ENCODE data around the gene VPS25.
"Not testable (repeated sequence)": the region's sequence is repeated elsewhere in the genome, so short reads cannot be mapped to it uniquely, and the experiment has no call there.

VPS25 gene

DNA sequence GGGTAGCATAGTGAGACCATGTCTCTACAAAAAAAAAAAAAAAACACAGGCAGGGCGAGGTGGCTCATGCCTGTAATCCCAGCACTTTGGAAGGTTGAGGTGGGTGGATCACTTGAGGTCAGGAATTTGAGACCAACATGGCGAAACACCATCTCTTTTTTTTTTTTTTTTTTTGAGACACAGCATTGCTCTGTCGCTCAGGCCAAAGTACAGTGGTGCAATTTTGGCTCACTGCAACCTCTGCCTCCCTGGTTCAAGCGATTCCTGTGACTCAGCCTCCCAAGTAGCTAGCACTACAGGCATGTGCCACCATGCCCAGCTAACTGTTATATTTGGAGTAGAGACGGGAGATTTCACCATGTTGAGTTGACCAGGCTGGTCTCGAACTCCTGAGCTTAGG is 7.1 kb upstream of the VPS25 start:
- no peak overlapping the region for H3K4me3 ChIP-seq (ENCODE audit: low read depth, low read length)
- no peak for DNase-seq (ENCODE audit: low read depth)

DNA sequence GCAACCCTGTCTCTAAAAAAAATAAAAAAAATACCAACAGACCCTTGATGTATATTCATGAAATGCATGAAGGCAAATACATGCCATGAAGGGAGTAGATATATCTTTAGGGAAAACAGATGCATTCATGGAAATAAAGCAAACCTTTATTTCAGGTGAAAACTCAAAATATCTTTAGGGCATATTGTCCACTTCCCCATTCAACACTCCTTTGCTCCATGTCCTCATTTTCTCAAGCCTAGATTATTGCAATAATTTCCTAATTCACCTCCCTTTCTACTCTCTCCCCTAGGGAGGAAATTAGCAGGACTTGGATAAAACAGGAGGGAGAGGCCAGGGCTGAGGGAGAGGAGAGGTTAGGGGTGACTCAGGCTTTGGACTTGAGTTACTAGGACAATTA is 5.7 kb upstream of the VPS25 start:
- DNase-seq (ENCODE audit: low read depth), result no peak
- no peak overlapping the region for H3K4me3 ChIP-seq (ENCODE audit: low read depth, low read length)

DNA sequence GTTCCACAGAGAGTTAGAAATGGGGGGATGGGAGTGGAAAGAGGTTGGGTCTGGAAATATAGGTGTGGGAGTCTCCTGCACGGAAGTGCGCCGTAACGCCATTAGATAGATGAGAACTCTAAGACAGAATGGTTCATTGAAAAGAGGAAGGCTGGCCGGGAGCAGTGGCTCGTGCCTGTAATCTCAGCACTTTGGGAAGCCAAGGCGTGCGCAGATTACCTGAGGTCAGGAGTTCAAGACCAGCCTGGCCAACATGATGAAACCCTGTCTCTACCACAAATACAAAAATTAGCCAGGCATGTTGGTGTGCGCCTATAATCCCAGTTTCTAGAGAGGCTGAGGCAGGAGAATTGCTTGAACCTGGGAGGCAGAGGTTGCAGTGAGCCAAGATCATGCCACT is 5.2 kb upstream of the VPS25 start:
- not testable (repeated sequence) for DNase-seq (ENCODE audit: low read depth); H3K4me3 ChIP-seq (ENCODE audit: low read depth, low read length)

DNA sequence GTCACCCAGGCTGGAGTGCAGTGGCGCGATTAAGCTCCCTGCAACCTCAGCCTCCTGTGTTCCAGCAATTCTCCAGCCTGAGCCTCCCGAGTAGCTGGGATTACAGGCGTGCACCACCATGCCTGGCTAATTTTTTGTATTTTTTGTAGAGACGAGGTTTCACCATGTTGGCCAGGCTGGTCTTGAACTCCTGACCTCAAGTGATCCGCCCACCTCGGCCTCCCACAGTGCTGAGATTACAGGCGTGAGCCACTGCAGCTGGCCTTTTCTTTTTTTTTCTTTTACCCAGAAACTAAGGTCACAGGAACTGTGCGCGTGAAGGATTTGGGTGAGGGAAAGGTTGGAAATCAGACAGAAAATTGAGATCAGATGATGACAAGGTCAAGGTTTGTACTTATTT is 3.3 kb upstream of the VPS25 start:
- H3K4me3 ChIP-seq (ENCODE audit: low read depth, low read length); DNase-seq (ENCODE audit: low read depth): not testable (repeated sequence)

DNA sequence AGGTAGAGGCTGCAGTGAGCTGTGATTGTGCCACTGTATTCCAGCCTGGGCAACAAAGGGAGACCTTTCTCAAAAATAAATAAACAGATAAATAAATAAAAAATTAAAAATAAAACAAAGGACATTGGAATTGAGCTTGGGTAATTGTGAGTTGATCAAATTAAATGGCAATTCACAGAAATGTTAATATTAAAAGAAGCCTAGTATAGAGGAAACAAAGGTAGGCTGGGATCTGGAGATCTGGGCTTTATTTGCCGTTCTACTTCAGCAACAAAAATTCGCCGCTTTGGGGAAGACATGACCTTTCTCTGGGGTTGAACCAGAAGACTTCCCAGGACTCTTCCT is 332 bp upstream of the VPS25 start:
- no peak for DNase-seq (ENCODE audit: low read depth)
- peak overlapping the region; percentile 97 for H3K4me3 ChIP-seq (ENCODE audit: low read depth, low read length)

DNA sequence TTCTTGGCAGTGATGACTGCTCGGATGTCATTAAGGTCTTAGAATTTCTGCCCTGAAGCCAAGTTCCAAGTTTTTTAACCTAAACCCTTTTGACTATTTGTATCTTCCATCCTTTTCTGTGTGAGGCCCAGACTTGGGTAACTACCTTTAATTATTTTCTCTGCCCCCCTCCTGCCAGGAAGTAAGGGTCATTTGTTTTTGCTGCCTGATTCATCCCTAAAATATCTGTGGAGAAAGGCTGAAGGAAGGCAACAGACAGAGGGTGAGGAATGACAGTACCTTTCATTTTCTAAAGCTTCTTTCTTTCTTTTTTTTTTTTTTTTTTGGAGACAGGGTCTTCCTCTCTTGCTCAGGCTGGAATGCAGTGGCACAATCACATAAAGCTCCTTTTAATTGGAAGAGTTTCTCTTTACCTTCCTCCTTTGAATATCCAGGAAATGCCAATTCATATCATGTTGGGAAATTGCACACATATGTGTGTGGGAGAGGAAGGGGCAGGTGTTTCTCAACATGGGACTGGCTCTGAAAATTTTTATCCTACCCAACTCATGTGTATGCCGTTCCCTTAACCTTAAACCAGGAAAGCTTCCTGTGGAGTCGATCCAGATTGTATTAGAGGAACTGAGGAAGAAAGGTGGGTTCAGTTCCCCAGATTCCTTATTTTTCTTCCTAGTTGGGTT is 957 bp downstream of the VPS25 start:
- no peak for DNase-seq (ENCODE audit: low read depth)
- peak overlapping the region; percentile 97 for H3K4me3 ChIP-seq (ENCODE audit: low read depth, low read length)

DNA sequence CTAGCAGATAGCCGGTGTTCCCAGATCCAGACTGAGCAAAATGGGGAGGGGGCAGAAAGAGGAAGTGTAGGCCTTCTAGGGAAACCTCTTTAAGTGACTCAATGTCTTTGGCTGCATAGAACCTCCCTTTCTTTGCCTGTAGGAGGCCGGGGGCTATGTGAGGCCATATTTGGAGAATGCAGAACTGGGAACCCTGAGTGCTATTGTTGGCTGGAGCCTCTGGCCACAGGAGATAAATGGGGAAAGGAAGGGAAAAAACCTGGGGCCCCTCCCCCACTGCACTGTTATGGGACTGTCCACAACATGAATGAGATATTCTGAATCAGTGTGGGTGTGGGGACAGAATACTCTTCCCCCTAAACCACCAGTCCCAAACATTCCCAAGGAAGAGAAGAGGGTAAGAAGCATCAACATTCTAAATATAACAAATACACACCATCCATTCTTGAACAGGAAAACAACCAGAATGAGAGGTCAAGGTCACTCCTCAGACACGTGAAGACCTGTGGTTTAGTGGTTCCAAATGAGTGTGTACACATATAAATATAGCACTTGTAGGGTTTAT is 2.4 kb downstream of the VPS25 start:
- DNase-seq (ENCODE audit: low read depth), result no peak
- H3K4me3 ChIP-seq (ENCODE audit: low read depth, low read length), result no peak overlapping the region

DNA sequence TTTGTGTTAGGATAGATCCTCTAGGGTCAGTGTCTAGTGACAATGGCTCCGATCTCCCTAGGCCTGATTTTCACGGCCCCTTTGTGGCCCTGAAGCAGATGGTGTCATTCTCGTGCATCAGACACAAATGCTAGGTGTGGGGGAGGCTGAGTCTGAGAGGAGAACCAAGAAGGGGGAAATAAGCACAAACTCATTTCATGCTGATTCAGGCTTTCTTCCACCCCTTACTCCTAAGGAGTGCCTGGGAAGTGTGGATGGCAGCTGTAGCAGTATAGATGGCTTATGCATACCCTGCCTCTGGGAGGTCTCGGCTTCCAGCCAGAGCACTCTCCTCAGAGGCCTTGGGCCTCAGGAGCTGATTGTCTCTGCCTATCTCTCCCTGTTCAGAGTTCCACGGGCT is 5.3 kb downstream of the VPS25 start:
- DNase-seq (ENCODE audit: low read depth), result no peak
- H3K4me3 ChIP-seq (ENCODE audit: low read depth, low read length), result no peak overlapping the region

DNA sequence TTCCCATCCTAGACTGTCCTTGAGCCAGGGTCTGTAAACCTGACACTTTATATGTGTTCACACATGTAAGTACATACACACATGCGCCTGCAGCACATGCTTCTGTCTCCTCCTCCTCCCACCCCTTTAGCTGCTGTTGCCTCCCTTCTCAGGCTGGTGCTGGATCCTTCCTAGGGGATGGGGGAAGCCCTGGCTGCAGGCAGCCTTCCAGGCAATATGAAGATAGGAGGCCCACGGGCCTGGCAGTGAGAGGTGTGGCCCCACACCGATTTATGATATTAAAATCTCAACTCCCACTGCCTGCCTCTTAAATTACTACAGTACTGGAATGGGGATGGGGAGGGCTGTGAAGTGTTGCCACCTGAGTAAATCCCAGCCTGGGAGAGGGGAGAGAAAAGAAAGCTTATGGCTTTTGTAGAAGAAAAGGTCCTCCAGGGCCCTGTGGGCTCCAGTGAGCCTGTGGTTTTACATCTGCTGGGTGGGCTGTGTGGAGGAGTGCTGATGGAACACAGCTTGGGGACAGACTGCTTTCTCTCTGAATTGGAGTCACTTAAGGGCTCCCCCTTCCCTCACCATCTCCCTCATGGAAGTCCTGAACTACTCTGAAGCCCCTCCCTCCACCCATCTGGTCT is 6.2 kb downstream of the VPS25 start:
- H3K4me3 ChIP-seq (ENCODE audit: low read depth, low read length), result no peak overlapping the region
- no peak for DNase-seq (ENCODE audit: low read depth)

DNA sequence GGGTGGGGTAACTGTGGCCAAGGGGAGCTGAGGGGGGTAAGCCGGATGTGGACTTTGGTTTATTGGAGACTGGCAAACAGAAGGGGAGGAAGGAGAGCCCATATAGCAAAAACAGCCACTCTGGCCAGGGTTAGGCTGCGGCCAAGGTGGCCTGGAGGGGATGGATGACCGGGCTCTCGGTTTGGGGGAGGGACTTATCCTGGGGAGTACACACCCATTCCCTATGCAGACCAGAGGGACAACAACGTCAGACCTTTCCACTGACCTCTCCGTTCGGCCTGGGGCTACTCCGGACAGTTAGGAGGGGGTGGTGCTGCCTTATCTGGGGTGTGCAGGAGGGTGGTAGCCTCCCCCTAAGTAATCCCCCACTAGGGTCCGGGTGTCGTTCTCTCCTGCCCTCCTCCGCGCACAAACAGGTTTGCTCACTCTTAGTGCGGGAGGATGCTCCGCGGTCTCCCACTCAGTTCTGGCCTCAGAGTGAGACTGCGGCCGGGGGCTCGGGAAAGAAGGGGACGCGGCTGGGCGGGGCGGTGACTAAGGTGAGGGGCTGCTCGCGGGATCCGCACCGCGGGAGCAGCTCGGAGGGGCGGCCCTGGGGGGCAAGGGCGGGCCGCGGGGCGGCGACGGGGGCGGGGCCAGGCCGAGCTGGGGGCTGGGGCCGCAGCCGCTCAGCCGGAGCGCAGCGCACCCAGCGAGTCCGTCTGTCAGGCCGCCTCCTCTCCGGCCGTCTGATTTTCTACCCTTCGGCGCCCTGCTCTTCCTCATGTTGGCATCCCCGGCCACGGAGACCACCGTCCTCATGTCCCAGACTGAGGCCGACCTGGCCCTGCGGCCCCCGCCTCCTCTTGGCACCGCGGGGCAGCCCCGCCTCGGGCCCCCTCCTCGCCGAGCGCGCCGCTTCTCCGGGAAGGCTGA is 6.9 kb downstream of the VPS25 start, which contains the start of gene WNK4:
TSS of gene WNK4 (plus strand) at position 675 of the 915 bp plus-strand sequence. CDS start at position 764, 89 bp downstream.
- peak within 1 kb of the TSS; percentile 70 for H3K4me3 ChIP-seq (ENCODE audit: low read depth, low read length)
- DNase-seq (ENCODE audit: low read depth), result no peak

DNA sequence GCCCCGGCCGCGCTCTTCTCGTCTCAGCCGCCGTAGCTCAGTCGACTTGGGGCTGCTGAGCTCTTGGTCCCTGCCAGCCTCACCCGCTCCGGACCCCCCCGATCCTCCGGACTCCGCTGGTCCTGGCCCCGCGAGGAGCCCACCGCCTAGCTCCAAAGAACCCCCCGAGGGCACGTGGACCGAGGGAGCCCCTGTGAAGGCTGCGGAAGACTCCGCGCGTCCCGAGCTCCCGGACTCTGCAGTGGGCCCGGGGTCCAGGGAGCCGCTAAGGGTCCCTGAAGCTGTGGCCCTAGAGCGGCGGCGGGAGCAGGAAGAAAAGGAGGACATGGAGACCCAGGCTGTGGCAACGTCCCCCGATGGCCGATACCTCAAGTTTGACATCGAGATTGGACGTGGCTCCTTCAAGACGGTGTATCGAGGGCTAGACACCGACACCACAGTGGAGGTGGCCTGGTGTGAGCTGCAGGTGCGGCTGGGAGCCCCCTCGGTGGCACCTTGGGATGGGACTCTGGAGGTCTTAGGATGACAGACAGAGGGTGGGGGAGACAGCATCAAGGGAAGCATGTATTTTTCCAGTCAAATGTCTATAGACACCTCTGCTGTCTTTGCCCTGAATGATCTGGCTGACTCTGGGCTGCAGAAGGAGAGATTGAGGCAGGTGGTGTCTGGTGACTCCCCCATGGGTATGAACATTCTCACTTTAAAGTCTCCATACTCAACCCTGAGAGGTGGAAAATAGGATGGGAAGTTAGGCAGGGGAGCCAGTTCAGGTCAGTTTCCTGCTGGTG is 7.8 kb downstream of the VPS25 start:
- H3K4me3 ChIP-seq (ENCODE audit: low read depth, low read length), result peak overlapping the region; percentile 70
- DNase-seq (ENCODE audit: low read depth), result no peak

DNA sequence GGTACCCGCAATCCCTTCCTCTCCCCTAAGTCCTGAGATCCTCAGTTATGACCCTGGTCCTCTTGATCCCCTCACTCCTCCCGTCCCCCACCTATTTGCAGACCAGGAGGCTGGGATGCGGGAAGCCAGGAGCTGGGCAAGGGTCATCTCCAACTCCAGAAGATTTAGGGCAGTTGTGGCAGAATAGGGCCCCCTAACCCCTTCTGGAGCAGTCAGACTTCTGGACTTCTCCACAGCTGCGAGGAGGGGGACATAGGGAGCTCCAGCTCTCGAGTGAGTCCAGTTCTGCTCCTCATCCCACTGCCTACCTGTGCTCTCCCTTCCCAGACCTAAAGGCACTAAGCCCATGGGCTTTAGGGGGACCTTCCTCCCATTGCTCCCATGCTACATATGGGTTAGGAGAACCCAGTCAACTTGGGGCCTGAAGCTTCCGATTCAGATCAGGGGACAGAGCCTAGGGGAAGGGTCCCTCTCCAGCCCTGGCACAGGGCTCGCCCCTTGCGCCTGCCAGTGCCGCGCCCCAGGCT is 8.5 kb downstream of the VPS25 start:
- DNase-seq (ENCODE audit: low read depth), result no peak
- H3K4me3 ChIP-seq (ENCODE audit: low read depth, low read length), result peak overlapping the region; percentile 70

DNA sequence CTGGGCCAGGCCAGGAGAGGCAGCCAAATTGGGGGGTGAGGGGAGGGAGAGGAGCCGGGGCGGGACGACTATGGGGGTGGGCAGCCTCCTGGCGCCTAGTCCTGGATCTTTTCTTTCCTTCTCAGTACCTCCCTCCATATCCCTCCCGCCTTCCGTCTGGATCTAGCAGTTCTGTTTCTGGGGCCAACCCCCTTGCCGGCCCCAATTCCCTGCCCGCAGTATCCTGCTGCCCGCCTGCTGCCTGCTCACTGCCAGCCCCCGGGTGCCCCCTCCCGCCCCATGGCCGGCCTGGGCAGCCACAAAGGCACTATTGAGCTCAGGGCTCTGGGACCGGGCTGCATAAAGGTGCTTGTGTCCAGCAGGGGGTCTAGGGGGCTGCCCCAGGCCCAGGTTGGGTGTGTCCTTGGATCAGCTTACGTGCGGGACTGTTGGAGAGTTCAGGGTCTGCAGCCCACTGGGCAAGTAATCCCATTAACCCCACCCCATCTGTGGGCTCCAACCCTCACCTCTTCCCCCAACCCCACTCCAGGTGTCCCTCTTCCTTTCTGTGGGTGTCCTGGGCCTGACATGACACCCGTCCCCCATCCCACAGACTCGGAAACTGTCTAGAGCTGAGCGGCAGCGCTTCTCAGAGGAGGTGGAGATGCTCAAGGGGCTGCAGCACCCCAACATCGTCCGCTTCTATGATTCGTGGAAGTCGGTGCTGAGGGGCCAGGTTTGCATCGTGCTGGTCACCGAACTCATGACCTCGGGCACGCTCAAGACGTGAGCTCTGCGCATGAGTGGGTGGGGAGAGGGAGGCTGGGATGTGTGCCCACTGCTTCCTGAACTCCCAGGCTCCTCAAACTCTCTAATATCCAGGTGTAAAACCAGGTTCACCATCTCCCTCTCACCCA is 9.2 kb downstream of the VPS25 start:
- H3K4me3 ChIP-seq (ENCODE audit: low read depth, low read length), result peak overlapping the region; percentile 70
- DNase-seq (ENCODE audit: low read depth), result no peak

DNA sequence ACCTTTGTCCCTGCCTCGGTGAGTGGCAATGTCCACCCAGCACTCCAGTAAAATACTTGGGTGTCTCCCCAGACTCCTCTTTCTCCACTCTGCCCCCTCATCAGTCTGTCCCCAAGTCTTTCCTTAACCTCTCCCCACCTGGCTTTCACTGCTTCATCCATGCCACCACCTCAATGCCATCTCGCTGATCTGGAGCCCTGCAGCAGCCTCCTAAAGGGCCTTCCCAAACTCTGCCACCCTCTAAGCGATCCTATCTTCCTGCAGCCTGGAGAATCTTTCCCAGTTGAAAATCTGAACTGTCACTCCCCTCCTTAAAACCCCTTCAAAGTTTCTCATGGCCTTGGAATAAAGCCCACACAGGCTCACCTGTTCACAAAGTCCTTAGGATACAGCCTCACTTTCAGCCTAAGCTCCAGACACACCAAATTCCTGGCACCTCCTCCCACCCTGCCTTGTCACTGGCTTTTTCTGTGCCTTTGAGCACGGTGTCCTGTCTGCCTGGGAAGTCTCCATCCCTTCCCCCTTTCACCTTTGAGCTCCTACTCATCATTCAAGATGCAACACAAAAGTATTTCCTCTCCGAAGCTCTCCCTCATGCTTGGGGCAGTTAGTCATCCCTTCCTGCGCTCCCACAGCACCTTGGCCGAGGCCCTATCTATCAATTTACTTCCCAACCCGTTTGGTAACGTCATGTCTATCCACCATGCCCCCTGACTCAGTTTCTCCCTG is 10.0 kb downstream of the VPS25 start:
- DNase-seq (ENCODE audit: low read depth), result peak; percentile 43
- peak overlapping the region; percentile 70 for H3K4me3 ChIP-seq (ENCODE audit: low read depth, low read length)

DNA sequence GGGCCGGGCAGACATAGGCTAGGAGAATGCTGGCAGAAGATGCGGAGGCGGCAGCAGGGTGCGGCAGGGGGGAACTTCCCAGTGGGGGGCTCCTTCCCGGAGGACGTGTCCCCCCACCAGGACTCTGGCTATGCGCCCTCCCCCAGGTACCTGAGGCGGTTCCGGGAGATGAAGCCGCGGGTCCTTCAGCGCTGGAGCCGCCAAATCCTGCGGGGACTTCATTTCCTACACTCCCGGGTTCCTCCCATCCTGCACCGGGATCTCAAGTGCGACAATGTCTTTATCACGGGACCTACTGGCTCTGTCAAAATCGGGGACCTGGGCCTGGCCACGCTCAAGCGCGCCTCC is 10.5 kb downstream of the VPS25 start:
- DNase-seq (ENCODE audit: low read depth), result no peak
- no peak overlapping the region for H3K4me3 ChIP-seq (ENCODE audit: low read depth, low read length)

DNA sequence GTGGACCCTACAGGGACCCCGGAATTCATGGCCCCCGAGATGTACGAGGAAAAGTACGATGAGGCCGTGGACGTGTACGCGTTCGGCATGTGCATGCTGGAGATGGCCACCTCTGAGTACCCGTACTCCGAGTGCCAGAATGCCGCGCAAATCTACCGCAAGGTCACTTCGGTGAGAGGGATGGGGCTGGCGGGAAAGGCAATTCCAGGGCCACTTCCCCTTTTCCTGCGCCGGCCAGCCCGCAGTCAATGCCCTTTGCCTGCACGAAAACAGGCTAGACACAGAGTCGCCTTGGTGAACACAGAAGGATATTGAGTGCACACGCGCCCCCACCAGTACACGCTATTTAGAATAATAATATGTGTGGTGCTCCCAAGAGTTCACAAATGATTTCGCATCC is 11.2 kb downstream of the VPS25 start:
- no peak overlapping the region for H3K4me3 ChIP-seq (ENCODE audit: low read depth, low read length)
- no peak for DNase-seq (ENCODE audit: low read depth)

DNA sequence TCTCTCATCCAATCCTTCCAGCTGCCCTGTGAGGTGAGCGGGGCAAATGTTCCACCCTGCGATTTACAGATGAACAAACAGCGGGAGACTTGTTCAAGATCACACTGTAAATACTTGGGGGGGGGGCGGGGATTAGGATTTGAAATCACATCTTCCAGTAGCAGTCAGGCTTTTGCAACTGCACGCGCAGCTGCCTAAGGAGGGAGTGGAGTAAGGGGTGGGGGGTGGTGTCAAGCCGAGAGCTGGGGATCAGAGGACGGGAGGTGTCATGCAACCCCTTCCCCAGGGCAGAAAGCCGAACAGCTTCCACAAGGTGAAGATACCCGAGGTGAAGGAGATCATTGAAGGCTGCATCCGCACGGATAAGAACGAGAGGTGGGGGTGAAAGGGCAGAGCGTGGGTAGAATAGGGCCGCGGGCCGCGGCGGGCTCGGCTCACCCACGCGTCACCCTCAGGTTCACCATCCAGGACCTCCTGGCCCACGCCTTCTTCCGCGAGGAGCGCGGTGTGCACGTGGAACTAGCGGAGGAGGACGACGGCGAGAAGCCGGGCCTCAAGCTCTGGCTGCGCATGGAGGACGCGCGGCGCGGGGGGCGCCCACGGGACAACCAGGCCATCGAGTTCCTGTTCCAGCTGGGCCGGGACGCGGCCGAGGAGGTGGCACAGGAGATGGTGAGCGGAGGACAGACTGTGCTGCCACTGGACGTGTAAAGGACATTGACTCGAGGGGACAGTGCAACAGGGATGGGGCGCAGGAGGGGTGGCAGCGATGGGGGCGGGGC is 11.8 kb downstream of the VPS25 start:
- no peak for DNase-seq (ENCODE audit: low read depth)

More for the DNA sequence above, 11.8 kb downstream of the VPS25 start:
- no peak overlapping the region for H3K4me3 ChIP-seq (ENCODE audit: low read depth, low read length)
